Activated naive CD4-positive, alpha-beta T cell treated with anti-CD3 and anti-CD28 coated beads, Interleukin-2, amount 50 U/mL, for 16 hours (primary cell): ENCODE data around the gene SYDE2.
A peak's percentile ranks its signal among the peaks of the same experiment; 100 is the strongest.
"Not testable (repeated sequence)": the region's sequence is repeated elsewhere in the genome, so short reads cannot be mapped to it uniquely, and the experiment has no call there.

Experiments used
- DNase-seq: peaks from one replicate; pipeline ENCODE4 v3.0.0-alpha.2; 2020

The SYDE2 gene, protein sequence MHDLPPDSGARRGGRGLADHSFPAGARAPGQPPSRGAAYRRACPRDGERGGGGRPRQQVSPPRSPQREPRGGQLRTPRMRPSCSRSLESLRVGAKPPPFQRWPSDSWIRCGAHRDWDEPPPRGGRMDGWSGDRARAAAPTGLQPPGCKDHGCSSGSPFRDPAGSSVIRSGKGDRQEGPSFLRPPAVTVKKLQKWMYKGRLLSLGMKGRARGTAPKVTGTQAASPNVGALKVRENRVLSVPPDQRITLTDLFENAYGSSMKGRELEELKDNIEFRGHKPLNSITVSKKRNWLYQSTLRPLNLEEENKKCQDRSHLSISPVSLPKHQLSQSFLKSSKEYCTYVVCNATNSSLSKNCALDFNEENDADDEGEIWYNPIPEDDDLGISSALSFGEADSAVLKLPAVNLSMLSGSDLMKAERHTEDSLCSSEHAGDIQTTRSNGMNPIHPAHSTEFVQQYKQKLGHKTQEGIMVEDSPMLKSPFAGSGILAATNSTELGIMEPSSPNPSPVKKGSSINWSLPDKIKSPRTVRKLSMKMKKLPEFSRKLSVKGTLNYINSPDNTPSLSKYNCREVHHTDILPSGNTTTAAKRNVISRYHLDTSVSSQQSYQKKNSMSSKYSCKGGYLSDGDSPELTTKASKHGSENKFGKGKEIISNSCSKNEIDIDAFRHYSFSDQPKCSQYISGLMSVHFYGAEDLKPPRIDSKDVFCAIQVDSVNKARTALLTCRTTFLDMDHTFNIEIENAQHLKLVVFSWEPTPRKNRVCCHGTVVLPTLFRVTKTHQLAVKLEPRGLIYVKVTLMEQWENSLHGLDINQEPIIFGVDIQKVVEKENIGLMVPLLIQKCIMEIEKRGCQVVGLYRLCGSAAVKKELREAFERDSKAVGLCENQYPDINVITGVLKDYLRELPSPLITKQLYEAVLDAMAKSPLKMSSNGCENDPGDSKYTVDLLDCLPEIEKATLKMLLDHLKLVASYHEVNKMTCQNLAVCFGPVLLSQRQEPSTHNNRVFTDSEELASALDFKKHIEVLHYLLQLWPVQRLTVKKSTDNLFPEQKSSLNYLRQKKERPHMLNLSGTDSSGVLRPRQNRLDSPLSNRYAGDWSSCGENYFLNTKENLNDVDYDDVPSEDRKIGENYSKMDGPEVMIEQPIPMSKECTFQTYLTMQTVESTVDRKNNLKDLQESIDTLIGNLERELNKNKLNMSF

DNA sequence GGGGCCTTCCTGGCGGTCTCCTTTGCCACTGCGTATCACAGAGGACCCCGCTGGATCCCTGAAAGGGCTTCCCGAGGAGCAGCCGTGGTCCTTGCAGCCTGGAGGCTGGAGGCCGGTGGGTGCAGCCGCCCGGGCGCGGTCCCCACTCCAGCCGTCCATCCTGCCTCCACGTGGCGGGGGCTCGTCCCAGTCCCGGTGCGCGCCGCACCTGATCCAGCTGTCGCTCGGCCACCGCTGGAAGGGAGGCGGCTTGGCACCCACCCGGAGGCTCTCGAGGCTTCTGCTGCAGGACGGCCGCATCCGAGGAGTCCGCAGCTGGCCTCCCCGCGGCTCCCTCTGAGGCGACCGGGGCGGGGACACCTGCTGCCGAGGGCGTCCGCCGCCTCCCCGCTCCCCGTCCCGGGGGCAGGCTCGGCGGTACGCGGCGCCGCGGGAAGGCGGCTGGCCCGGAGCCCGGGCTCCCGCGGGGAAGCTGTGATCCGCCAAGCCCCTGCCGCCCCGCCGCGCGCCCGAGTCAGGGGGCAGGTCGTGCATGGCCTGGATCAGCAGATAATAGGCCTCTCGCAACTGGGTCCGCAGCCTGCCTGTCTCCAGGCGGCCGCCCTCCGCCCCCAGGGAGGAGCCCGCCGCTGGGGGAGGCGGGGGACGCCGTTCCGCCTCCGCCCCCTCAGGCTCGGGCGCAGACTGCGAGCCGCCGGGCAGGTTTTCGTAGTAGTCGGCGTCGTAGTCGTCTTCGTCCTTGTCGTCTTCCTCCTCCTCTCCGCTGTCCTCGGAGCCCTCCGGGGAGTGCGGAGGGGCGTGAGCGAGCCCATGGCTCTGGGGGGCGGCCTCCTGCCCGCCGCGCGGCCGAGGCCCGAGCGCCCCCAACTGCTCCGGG, at the start of gene SYDE2:
SYDE2 (minus strand) TSS at position 554 of the 877 bp plus-strand sequence; CDS start at position 534, 20 bp downstream.
- peak; percentile 79 for DNase-seq

DNA sequence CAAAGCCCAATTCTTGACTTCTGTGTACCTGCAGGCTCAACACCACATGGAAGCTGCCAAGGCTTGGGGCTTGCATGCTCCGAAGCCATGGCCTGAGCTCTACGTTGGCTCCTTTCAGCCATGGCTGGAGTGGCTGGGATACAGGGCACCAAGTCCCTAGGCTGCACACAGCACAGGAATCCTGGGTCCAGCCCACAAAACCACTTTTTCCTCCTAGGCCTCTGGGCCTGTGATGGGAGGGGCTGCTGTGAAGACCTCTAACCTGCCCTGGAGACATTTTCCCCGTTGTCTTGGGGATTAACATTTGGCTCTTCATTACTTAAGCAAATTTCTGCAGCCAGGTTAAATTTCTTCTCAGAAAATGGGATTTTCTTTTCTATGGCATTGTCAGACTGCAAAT, 48.2 kb upstream of the SYDE2 start:
- DNase-seq = not testable (repeated sequence)

DNA sequence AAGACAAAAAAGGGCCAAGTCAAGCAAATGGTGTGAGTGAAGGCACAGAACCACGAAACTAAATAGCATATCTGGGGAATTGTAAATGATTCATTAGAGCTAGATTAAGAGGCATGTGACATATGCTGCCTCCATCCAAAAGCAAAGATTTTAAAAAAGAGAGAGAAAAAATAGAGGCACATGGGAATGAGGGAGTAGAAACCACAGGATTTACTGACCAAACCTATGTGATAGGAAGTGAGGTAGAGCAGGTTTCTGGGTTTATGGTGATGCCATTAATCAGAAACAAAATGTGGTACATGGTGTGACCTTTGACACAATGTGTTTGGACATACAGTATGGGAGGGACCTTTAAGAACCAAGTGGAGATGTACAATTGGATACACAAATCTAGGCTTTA, 45.1 kb upstream of the SYDE2 start:
- DNase-seq = no peak

DNA sequence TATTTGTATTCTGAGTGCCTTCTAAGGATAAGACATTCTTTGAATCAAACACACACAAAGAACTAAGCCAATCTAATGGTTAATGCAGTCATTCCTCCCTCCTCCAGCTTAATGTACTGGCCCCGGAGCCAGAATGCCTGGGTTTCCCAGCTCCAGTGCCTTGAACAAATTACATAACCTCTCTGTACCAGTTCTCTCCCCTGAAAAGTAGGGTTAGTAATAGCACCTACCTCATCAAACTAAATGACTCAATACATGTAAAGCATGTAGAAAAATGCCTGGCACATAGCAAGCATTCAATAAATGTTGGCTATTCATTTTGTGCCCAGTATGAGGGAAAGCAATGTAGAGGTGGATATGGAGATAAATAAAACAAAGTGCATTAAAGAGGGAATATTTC, 44.6 kb upstream of the SYDE2 start:
- DNase-seq = no peak

DNA sequence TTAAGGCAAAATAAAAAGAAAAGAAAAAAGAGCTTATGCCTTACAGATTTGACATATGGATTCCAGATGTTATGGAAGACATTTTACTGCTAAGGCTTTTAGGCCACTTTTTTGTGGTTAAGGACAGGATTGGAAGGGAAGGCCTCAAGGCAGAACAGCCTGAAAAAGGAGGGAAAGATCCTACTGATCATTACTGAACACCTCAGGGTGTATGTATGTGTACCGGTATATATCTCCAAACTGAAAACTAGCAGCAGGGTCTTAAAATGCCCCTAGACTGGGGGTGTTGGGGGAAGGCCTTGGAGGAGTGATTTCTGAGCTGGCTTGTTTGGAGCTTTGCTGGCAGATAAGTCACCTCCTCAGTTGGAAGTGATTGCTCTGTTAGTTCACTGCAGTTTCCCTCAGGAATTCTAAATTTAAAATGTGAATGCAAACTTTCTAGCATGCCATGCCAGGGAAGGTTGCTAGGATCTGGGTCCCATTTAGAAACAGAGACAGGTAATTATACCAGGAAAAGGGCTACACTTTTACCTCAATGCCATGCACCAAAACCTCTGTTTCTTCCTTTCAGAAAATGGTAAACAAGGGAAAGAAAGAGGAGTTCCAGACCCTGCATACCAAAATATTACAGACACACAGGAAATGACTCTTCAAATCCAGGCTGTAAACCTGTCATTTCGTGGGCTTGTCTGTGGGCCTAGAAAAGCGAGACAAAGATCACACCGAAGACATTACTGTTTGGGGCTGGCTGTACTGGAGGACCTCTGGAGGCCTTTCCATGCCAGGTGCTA, 43.6 kb upstream of the SYDE2 start:
- DNase-seq = no peak

DNA sequence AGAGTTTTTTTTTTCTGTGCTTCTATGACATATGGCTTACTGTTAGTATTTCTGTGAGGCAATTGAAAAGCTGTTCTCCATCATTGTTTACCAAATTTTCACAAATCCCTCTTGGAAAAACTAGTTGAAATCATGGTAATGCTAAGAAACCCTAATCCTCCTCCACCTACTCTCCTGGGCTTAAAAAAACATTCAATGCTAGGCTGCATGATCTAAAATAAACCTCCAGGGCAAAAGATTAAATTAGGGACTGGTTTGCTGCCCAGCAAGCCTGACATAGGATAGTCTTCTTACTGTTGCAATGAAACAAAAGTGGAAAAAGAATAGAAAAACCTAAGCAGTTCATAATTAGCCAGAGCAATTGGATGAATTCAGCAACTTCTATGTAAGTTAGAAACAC, 42.6 kb upstream of the SYDE2 start:
- DNase-seq = no peak

DNA sequence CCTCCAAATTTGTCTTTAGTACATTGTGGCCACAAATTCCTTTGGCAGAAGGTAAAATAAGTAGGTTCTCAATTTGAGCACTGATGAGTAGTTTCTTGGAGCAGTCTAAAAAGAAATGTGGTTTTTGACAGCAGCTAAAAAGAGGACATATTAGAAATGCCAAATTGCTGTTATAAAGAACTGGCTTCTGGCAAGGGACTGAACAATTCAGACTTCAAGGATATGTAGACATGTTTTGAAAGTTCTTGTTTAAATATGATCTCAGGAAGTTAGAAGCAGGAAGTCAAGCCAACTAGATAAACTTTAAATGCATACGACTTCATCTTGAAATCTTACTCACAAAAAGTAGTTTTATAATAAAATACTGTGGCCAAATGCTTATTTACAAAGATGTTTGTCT, 39.8 kb upstream of the SYDE2 start:
- no peak for DNase-seq

DNA sequence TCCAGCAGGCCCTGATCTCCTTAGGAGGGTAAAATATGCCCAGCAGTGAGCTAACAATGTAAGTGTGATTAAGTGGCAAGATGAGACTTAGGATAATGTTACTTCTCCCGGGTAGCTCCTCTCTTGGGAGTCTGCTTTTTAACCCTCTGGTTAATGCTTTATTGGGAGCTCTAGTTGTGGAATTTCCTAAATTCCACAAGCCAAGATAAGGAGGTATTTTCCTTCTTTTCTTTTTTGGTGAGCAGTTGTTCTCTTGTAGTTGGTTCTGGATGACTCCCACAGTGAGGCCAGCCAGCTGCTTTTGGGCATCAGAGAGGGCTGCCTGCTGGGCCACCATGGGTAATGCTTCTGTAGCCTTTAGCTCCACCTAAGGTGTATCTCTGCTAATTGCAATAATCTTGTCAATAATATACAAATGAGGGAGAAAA, 39.4 kb upstream of the SYDE2 start:
- no peak for DNase-seq

DNA sequence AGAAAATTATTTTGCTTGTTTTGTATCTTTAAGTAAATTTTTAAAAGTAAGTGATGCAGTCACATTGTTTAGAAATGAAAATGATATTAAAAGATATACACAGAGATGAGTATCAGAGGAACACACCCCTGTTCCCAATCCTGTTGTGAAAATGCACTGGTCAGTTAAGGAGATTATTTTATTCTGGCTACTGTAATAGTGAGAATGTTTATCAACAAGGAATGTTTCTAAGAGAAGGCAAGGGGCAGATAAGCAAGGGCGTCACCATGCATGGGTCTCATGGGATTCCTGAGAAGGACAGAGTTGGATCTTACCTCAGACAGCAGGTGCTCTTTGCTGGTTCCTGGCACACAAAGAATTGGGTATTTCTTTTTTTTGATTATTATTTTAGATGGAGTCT, 36.8 kb upstream of the SYDE2 start:
- DNase-seq = no peak

DNA sequence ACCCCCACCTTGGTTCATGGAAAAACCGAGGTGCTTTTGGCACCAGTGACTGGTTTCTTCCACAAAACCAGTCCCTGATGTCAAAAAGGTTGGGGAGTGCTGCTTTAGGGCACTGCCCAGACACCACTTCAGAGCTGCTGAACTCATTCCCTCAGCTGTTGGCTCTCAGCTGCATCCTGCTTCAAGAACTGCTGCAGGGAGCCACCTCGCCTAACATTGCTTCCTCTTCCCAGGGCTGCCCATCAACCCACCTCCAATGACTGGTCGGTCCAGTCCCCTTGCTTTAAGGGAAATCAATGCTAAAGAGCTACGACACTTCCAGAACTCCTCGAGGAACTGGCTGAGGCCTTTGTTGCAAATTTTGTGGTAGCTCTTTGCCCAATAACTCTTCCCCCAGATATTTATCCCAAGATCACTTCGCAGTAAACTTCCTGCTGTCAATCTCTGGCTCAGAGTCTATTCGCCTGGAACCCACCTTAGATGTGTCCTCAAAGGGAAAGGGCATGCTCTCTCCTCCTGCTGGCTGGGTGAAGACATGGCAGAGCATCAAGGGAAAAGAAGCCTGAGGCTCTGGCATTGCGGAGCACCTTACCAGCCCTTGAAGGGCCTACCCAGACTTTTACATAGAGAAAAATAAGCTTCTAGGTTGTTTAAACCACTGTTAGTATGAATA, 29.6 kb upstream of the SYDE2 start:
- DNase-seq = no peak

DNA sequence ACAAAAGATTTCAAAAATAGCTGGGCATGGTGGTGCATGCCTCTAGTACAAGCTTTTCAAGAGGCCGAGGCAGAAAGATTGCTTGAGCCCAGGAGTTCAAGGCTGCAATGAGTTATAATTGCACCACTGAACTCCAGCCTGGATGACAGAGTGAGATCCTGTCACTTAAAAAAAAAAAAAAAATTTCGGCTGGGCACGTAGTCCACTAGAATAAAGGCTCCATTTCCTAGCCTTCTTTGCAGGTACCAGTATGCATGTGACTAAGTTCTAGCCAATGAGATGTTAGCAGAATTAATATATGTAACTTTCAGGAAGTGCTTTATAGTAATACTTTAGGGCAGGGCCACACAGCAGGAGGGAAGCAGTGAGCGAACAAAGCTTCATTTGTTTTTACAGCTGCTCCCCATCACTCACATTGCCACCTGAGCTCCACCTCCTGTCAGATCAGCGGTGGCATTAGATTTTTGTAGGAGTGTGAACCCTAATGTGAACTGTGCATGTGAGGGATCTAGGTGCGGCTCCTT, 28.8 kb upstream of the SYDE2 start:
- no peak for DNase-seq

DNA sequence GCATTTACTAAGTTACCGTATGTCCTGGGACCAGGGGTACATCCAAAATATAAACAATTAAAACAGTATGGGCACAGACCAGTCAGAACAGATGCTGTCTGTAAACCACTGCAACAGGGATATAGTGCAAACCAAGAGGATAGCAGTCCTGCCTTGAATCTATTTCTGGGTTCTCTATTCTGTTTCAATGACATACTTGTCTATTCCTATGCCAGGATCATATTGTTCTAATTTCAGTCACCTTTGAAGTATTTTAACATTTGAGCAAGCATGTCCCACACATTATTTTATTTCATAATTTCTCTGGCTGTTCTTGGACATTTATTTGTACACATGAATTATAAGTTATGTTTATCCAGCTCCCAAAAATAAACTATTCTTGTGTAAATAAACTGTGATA, 28.2 kb upstream of the SYDE2 start:
- no peak for DNase-seq

DNA sequence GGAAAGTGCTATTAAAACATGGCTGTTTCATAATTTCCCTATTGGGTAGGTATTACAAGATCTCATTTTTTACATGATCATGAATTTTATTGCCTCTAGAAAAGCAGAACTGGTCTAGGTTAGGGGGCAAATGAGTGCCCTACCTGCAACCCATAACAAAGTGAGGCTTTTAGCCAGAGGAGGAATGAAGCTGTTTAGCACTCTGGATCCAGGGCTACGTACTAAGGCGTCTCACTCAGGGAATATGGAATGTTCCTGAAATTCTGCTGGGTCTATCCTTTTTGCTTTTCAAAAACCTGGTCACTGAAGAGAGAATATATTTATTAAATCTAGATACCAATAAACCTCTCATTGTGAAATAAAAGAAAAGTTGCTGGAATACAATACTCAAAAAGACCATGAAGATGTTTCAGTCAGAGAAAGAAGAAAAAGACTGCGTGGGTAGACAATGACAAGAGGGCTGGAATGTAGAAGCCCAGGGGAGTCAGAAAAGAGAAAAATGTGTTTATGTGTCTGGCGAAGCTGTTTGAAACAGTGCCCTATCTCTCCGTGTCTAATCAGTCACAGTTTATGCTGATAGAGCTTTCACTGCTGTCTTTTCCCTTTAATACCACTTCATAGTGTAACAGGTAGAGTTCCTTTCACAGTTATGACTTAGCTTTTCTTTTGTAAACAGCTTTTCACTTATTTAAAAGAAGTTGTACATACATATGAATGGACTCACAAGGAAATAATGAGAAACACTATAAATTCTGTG, 25.0 kb upstream of the SYDE2 start:
- DNase-seq = no peak

DNA sequence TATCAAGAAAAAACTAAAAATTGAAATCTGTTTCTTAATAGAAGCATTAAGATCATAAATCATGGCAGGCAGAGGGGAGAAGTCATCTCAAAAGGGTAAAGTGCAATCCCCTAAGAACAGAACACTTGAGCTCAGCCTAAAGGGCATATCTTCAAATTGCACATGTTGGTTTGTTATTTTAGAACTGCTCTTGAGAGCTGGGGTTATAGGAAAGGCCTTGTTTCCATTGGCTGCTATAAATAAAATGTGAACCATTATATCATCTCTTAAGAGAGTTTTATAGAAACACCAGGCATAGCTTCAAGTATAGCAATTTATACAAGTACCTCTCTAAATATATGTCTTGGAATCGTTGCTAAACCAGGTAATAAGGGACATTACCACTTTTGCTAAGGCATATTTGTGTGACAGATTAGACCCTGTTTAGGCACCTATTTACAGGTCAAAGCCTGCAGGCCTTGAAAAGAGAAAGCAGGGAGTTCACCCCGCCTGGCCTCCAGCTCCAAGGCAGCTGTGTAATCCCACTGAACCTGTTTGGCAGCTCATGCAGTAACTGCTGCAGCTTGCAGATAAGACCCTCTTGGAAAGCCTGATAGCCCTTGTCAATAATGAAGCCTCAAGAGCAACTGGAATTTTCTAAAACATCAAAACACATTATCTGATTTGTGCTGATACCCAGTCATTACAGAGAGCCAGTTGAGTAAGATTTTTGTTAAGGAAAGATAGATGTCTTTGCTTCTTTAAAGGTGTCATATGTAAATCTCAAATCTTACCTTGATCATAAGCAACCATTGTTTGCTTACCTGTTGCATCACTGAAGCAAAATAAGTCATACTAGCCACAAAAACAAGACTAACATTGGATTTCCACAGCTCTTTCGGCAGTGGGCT, 24.2 kb upstream of the SYDE2 start:
- DNase-seq = no peak

DNA sequence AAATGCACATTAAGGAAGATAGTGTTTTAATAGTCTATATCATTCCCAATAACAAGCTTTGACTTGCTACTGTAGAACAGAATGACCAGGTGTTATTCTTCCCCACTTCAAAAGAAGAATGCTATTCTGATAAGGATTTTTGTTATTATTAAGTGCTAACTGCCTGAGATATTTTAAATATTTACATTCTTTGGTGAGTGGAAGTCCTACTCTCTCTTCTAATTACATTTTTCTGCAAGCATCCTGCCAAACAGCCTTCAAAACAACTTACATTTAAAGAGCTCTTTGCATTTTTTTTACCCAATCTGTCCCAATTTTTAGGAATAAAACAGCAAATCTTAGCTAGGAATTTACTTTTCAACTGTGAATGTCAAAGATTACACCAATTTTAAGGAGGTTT, 23.5 kb upstream of the SYDE2 start:
- DNase-seq = no peak

DNA sequence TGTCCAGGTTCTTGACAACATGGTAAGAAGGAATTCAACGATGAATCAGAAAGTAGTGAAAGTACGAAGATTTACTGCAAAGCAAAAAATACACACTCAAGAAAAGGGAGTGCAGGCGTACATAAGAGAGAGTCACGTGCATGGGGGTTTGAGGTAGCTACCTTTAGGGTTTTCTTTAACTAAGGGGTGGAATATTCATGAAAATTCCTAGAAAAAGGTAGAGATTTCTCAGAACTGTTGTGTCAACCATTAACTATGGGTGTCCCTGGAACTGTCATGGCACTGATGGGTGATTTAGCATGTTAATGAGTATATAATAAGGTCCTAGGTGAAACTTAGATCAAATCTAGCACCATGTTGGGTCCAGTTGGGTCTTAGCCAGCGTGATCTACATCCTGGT, 22.5 kb upstream of the SYDE2 start:
- no peak for DNase-seq

DNA sequence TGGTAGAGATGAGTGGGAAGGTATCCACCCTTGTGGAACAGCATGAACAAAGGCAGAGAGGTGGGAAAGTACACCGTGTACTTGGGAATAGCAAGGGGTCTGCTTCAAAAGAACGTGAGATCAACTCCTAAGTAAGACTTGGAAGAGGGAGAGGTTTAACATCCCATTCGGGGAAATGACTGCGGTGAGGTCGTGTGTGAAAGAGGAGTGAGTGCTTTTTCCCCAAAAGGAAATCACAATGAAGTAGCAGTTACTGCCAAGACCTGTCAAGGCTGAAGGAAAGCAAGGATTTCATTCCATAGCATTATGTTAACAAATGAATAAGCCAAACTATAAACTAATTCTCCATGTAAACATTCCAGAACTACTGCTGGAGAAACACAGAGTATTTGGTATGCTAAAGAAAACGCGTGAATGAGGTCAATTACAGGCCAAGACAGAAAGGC, 20.0 kb upstream of the SYDE2 start:
- DNase-seq = no peak

DNA sequence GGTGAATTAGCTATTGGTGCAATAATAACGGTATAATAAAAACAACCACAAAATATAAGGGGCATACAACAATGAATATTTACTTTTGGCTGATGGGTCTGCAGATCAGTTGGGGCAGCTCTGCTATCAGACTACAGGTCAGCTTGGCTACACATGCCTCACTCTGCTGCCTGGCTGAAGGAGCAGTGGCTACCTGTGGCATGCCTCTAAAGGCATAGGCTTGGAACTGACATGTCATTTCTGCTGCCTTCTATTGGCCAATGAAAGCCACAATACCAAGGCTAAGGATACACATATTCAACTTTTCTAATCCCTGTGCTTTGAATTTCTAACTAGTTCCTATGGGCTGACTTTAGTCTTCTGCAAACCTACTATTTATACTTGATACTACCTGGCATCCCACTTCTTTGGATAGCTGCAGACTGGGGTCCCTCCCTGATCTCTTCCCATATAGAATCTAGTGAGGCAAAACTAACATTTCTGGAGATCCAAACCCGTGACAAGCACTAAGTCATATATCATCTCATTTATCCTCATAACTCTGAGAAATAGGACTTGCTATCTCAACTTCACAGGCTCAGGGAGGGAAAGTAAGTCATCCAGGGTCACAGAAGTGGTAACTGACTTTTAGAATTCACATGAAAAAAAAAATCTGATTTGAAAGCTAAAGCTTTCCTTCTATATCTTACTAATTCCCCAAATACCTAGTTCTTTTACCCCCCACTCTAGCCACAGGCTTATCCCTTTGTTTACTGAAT, 19.2 kb upstream of the SYDE2 start:
- DNase-seq = no peak
